IPS-18c (cell line): ENCODE data around the gene AKNA.

ENCODE experiments used
- H3K4me3 ChIP-seq: 2 replicates; pipeline ENCODE4 v1.7.0; 2013; ENCODE audit warnings: low read depth, mild to moderate bottlenecking, low read length, moderate library complexity; ENCODE audit not compliant: insufficient read depth
- H3K9me3 ChIP-seq: one replicate; pipeline ENCODE4 v1.6.1; 2013; ENCODE audit warnings: mild to moderate bottlenecking, low read length, moderate library complexity; ENCODE audit not compliant: control insufficient read depth, insufficient read depth

Gene AKNA

GRCh38 chr9:114371973-114372917 lies 15.5 kb downstream of the AKNA start:
- H3K4me3 ChIP-seq: no peak overlapping the region
- no peaks in the 10 kb centered on the region for H3K9me3 ChIP-seq

- Histone ChIP-seq H3K4me3 (no peak overlapping the region), H3K9me3 (no peaks in the 10 kb centered on the region)
Measured at GRCh38 chr9:114371343-114371944, 16.3 kb downstream of the AKNA start.

GRCh38 chr9:114370968-114371320 lies 16.8 kb downstream of the AKNA start:
- Histone ChIP-seq H3K4me3 (no peak overlapping the region), H3K9me3 (no peaks in the 10 kb centered on the region)

GRCh38 chr9:114370251-114370967 lies 17.4 kb downstream of the AKNA start:
- H3K9me3 ChIP-seq: no peaks in the 10 kb centered on the region
- H3K4me3 ChIP-seq: no peak overlapping the region

- H3K4me3 ChIP-seq: no peak overlapping the region
- no peaks in the 10 kb centered on the region for H3K9me3 ChIP-seq
Measured at GRCh38 chr9:114369216-114370130, 18.3 kb downstream of the AKNA start.

- H3K9me3 ChIP-seq: no peaks in the 10 kb centered on the region
- no peak overlapping the region for H3K4me3 ChIP-seq
Measured at GRCh38 chr9:114367772-114368569, 19.8 kb downstream of the AKNA start.

GRCh38 chr9:114367366-114367765 lies 20.4 kb downstream of the AKNA start:
- Histone ChIP-seq H3K9me3 (no peaks in the 10 kb centered on the region), H3K4me3 (no peak overlapping the region)

- no peak overlapping the region for H3K4me3 ChIP-seq
- H3K9me3 ChIP-seq: no peaks in the 10 kb centered on the region
Measured at GRCh38 chr9:114366334-114367128, 21.3 kb downstream of the AKNA start.

GRCh38 chr9:114365194-114365593 lies 22.6 kb downstream of the AKNA start:
- no peaks in the 10 kb centered on the region for H3K9me3 ChIP-seq
- no peak overlapping the region for H3K4me3 ChIP-seq

GRCh38 chr9:114364134-114365041 lies 23.4 kb downstream of the AKNA start:
- H3K4me3 ChIP-seq: no peak overlapping the region
- no peaks in the 10 kb centered on the region for H3K9me3 ChIP-seq

GRCh38 chr9:114363424-114363823 lies 24.4 kb downstream of the AKNA start:
- no peak overlapping the region for H3K4me3 ChIP-seq
- no peaks in the 10 kb centered on the region for H3K9me3 ChIP-seq

GRCh38 chr9:114362394-114362793 lies 25.4 kb downstream of the AKNA start:
- Histone ChIP-seq H3K4me3 (no peak overlapping the region), H3K9me3 (no peaks in the 10 kb centered on the region)

- H3K4me3 ChIP-seq: no peak overlapping the region
Measured at GRCh38 chr9:114361542-114361941, 26.2 kb downstream of the AKNA start.

GRCh38 chr9:114359801-114360200 lies 28.0 kb downstream of the AKNA start:
- Histone ChIP-seq H3K4me3 (no peak overlapping the region), H3K9me3 (no peaks in the 10 kb centered on the region)

More at GRCh38 chr9:114361542-114361941, 26.2 kb downstream of the AKNA start:
- no peaks in the 10 kb centered on the region for H3K9me3 ChIP-seq

GRCh38 chr9:114357911-114358328 lies 29.9 kb downstream of the AKNA start:
- Histone ChIP-seq H3K9me3 (no peaks in the 10 kb centered on the region), H3K4me3 (no peak overlapping the region)
